HEK293T (cell line): ENCODE data around the gene C9orf85.

Experiments used
- BHLHE40 ChIP-seq: fragments of 450-650 bp; IDR thresholded peaks from 2 replicates; pipeline ENCODE4 v1.6.1; 2016; ENCODE audit warnings: mild to moderate bottlenecking, moderate library complexity, borderline replicate concordance
- CTBP1 ChIP-seq: fragments of 450-650 bp; IDR thresholded peaks from 2 replicates; pipeline ENCODE4 v1.6.1; 2016; ENCODE audit warnings: borderline replicate concordance
- FOXA1 ChIP-seq: fragments of 450-650 bp; IDR thresholded peaks from 2 replicates; pipeline ENCODE4 v1.6.1; 2016; ENCODE audit warnings: mild to moderate bottlenecking
- FOXK2 ChIP-seq: fragments of 450-650 bp; IDR thresholded peaks from 2 replicates; pipeline ENCODE4 v1.6.1; 2016; ENCODE audit warnings: mild to moderate bottlenecking
- HDGF ChIP-seq: fragments of 450-650 bp; IDR thresholded peaks from 2 replicates; pipeline ENCODE4 v1.6.1; 2017; ENCODE audit warnings: antibody characterized with exemption, borderline replicate concordance
- ZNF384 ChIP-seq: fragments of 450-650 bp; IDR thresholded peaks from 2 replicates; pipeline ENCODE4 v1.6.1; 2016
- TF ChIP-seq, protein P1 (sequence below): fragments of 450-650 bp; IDR thresholded peaks from 2 replicates; pipeline ENCODE4 v1.6.1; 2016

DNA sequence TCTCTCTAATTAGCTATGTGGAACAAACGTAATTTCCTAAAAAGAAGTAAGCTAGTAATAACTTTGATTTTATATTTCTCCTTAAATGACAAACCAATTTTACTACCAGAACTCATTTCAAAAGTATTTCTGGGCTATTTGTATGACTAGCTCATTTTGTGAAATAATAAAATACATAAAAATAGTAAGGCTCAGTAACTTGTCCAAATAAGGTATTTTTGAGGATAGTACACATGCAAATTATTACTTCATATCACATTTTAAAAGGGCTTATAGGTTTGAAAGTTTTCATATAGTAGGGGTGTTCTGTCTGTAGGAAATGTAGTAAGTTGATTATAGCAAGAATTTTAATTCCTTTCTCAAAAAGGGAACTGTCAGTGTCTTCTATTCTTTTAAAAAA is 26.5 kb downstream of the C9orf85 start:
- TF ChIP-seq, protein P1, sequence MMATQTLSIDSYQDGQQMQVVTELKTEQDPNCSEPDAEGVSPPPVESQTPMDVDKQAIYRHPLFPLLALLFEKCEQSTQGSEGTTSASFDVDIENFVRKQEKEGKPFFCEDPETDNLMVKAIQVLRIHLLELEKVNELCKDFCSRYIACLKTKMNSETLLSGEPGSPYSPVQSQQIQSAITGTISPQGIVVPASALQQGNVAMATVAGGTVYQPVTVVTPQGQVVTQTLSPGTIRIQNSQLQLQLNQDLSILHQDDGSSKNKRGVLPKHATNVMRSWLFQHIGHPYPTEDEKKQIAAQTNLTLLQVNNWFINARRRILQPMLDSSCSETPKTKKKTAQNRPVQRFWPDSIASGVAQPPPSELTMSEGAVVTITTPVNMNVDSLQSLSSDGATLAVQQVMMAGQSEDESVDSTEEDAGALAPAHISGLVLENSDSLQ: no peak
- TF ChIP-seq CTBP1: no peak
- no peak for TF ChIP-seq FOXK2
- no peak for TF ChIP-seq FOXA1
- no peak for TF ChIP-seq BHLHE40
- TF ChIP-seq HDGF: no peak
- TF ChIP-seq ZNF384: no peak
